Measurements from ENCODE around the gene LRCH1.

The LRCH1 gene

DNA sequence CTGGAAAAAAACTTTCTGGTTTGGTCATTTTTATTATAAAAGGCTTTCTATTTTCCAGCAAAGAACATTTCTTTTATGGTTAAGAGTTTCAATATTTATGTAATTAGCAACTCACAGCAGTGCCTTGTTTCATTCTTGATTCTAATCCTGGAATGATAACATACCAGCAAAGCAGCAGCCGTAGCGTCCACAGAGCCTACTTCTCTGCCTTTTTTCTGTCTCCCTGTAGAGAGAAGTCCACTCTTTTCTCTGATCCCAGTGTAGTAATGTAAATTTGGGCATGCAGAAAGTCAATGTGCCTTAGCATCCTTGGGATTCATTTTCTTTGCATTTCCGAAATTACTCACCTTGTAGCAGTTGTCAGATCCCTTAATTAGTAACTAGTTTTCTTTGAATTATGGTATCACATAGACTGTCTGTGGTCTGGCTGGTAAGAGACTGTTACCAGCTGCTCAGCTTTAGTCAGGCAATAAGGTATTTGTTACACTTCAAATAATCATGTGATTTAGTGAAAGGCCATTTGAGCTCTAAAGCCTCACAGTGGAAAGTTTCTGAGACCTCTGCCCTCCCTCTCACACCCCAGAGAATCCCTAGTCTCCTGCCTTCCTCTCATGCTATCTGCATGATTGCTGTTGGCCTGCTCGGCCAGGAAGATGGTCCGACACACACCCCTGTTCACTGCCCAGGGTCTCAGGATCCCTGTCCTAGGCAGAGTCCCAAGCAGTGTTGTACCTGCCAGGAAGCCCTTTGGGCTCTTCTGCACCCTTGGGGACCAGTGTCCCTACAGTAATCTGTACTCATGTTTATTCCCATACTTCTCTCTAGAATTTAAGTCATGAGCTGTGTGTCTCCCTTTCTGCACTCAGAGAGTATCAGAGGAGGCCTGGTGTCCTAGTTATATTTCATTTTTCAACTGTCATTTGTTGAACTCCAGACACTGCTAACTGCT is 86.3 kb downstream of the LRCH1 start:
- DNase-seq (ENCODE audit: low spot score): no peak

DNA sequence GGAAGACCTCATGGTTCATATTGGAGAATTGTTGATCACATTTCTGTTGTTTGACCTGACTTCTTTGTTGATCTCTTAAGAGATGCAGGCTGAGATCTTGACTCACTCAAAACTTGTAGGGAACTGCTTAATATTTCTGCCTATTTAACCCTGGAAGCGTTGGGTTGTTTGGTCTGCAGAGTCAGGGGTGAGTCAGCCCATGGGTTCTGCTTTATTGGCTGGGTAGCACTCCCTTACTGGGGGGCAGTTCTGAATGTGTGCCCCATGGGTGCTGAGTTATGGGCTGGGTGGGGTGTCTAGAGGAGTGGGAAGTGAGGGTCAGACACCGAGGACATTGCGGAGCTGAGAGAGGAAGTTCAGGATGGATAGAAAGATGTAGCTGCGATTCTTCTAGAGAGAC is 87.9 kb downstream of the LRCH1 start:
- no peak for DNase-seq (ENCODE audit: low spot score)

DNA sequence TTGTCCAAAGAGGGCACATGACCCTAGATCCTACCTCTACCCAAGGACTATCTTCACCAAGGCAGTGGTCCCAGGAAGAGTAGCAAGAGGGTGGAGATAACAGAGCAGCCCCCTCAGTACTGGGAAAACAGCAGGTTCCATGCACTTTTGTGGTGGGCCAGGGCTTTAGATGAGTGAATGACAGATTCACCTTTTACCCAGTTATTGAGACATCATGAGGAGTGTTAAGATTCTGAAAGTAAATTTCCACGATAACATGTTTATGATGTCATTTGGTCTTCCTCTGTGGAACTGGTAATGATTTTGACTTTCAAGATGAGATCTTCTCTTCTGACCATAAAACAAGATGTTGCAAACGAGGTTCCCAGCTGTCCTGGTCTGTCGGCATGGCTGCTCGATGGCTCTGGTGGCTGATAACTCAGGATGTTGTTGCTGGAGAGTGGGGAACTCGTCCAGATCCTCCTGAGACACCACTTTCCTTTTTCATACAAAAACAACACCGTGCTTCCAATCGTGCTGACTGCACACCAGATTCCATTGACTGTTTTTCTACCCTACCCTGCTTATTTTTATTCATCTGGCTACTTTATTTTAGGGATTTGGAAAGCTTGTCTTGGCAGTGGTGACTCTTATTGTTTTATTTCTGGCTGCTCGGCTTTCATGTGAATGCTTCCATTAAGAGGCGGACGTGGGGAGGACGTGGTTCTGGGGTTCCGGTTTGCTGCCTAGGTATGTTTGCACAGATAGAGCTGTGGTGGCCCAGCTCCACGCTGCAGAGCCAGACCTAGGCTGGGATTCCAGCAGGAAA is 88.5 kb downstream of the LRCH1 start:
- DNase-seq (ENCODE audit: low spot score): no peak

- no peak for DNase-seq (ENCODE audit: low spot score)
These were observed 89.3 kb downstream of the LRCH1 start for GRCh38 chr13:46642254-46642653.

- DNase-seq (ENCODE audit: low spot score): no peak
These were observed 90.3 kb downstream of the LRCH1 start for GRCh38 chr13:46643165-46643777.

DNA sequence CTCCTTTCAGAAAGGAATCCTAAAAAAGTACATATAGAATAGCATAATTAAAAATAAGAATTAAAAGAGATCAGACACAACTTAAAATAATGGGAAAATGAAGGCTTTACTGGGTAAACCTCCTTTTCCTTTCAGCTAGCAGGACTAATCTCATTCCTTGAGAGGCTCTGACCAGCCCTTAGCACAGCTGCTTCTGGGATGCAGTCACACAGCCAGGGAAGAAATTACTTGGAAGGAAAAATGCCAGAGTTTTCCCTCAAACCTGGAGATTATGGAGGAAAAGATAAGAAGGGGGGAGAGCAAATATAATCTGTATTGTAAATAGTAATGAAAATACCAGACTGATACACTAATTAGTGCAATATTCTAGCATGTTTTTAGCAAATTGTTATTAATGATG is 91.8 kb downstream of the LRCH1 start:
- DNase-seq (ENCODE audit: low spot score): no peak

DNA sequence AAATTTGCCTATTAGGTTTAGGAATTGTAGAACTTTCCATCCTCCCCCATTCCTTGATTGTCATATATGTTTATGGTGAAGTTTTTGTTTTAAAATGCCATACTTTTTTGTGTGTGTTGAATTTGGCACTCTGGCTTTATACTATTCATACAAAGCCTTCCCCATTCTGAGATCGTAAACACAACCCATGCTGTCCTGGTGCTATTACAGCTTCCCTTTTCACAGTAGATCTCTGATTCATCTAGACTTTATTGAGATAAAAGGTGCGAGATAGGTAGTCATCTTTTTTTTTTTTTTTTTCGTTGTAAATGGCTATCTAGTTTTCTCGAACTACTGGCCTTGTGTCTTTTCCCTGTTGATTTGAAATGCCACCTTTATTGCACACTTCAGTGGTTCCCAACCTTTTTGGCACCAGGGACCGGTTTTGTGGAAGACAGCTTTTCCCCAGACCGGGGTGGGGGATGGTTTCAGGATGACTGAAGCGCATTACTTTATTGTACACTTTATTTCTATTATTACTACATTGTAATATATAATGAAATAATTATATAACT is 94.6 kb downstream of the LRCH1 start:
- no peak for DNase-seq (ENCODE audit: low spot score)

GRCh38 chr13:46648166-46648607 is 95.2 kb downstream of the LRCH1 start:
- DNase-seq (ENCODE audit: low spot score): no peak

DNA sequence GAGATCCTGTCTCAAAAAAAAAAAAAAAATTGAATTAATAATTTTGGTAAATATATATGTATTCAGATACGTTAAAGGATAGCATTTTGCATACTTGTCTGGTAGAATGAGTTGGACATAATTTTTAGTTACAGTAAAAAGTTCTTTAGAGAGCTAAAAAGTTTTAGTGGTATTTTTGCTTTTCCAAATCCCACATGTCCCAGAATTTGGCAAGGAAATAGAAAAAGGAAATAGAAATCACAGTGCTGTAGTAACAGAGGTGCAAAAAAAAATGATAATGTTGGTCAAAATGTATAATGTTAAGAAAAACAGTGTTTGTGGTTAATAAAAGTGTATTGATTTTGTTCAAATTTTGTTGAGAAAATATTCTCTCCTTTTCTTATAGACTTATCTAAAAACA is 96.8 kb downstream of the LRCH1 start:
- DNase-seq (ENCODE audit: low spot score): no peak

GRCh38 chr13:46654951-46655350 is 102.0 kb downstream of the LRCH1 start:
- no peak for DNase-seq (ENCODE audit: low spot score)

GRCh38 chr13:46655377-46656180 is 102.6 kb downstream of the LRCH1 start:
- no peak for DNase-seq (ENCODE audit: low spot score)

GRCh38 chr13:46656786-46657185 is 103.8 kb downstream of the LRCH1 start:
- no peak for DNase-seq (ENCODE audit: low spot score)

DNA sequence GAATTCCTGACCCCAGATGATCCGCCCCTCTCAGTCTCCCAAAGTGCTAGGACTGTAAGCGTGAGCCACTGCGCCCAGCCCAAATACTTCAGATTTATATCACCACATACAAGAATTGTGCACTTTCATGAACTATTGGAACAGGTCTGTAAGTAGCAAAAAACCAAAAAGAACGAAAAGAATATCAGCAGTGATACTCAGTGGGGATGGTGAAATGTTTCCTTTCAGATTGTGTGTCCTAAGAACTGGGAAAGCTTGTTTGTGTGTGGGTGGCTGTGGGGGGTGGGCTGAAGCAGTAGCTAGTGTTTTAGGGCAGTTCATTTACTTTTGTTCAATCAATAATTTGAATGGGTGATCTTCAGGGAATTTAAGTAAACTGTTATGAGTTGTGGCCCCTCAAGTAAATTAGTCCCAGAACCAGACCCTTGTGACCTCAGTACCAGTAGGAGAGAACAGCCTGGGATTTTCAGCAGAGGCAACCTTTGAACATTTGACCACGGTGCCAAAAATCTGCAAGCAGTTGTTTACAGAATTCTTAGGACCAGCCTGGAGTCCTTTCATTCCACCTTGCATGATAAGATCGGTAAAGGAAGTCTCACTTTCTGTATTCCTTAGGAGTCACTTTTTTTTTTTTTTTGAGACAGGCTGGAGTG is 106.6 kb downstream of the LRCH1 start:
- DNase-seq (ENCODE audit: low spot score): no peak

DNA sequence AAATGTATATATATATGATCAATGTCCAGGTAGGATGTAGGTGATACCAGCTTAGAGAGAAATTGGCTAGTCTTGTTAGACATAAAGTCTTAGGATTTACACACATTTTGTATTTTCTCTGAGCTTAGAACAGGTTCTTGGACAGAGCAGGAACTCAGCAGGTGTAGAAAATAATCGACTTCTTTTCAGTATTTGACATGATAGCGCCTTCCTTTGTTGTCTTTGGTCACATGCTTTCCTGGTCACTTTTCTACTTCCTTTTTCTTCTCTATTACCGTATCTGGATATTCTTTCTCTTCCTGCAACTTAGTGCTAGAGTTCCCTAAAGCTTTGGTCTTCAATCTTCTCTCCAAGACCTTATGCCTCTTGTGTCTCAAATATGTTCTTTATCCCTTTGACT is 107.4 kb downstream of the LRCH1 start:
- no peak for DNase-seq (ENCODE audit: low spot score)

GRCh38 chr13:46660857-46661256 is 107.9 kb downstream of the LRCH1 start:
- no peak for DNase-seq (ENCODE audit: low spot score)

DNA sequence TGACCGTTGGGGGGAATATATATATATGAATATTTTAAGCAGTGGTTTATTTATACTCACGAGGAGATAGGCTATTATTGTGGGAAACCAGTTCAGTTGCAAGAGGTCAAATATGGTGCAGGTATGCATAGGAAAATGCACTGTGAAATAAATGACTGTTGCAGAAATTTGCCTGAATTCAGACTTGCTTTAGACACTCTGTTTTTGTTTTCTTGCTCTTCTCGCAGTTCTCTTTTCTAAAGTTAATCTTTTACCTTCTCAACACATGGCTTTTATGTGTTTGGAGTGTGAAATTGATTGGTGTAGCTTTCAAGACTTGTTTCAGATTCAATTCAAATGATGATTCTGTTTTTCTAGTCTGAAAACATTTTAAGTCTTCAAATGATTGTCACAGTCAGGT is 109.7 kb downstream of the LRCH1 start:
- no peak for DNase-seq (ENCODE audit: low spot score)

DNA sequence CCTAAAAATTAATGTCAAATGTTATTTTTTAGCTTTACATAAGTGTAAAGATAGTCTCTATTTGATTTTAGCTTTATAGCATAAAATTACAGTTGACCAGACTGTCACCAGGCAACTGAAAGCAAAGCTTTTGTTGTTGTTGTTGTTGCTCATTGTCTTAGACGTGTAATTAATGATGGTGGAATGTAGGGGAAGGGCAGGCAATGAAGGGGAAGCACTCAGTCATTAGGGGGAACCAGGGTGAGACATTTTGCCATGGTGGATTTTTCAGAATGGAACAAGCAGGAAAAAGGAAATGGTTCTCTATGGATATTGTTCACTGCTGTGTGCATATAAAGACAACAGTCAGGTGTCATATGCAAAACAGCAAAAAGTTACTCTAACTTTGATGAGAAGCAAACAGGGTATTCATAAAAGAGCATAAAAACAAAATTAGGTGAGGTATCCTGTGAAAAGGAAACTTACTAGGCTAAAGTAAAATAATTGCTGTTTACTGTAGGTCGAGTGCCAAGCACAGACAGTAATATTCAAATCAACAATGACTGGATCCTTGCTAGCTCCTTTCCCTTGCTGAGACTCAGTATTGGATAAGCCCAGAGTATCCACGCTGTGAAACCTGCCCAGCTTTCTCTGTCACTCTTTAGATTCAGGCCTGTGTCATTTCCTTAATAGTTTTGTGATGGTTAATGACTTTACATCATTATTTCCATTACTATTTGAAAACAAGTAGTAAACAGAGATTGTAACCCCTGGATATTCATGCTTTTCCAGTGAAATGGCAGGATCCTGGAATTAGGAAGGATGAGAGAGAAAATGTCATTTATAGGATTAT is 110.5 kb downstream of the LRCH1 start:
- DNase-seq (ENCODE audit: low spot score): no peak

DNA sequence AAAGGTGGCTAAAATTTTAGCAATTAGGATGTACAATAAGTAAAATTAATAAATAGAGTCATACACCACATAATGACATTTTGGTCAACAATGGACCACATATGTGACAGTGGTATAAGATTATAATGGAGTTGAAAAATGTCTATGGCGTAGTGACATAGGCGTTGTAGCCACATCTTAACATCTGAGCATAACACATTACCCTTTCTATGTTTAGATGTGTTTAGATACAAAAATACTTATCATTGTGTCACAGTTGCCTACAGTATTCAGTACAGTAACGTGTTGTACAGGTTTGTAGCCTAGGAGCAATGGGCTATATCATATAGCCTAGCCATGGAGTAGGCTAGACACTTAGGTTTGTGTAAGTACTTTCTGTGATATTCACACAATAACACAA is 111.2 kb downstream of the LRCH1 start:
- no peak for DNase-seq (ENCODE audit: low spot score)

GRCh38 chr13:46665248-46665632 is 112.3 kb downstream of the LRCH1 start:
- no peak for DNase-seq (ENCODE audit: low spot score)

All from hematopoietic multipotent progenitor cell treated with erythropoietin and hydrocortisone succinate and interleukin-3 and kit ligand, for 15 days (in vitro differentiated cells).